T-helper 1 cell treated with Interleukin-12 subunit alpha and Interleukin-12 subunit beta and Interleukin-4 antibody, amounts not matched to agents 30 ng/mL and 1 ng/mL, for 36 hours (primary cell): Measurements from ENCODE around the gene CIT. TPM values are rescaled to one million over a fixed set of nuclear protein-coding genes. Genes with fewer than 3 reads are reported as not detected.

Experiments
- intact Hi-C: fragments of 100-400 bp; cut with micrococcal nuclease; formaldehyde crosslinking; loops from one replicate; pipeline ENCODE4 v1.15.1; 2024
- total RNA-seq: library from RNA; stranded (reverse); gene quantifications from 2 replicates; pipeline ENCODE4 v1.2.3, GENCODE V29; 2022

Gene CIT
- total RNA-seq, 1 donor from 2014 or later, result 54.2 TPM

DNA sequence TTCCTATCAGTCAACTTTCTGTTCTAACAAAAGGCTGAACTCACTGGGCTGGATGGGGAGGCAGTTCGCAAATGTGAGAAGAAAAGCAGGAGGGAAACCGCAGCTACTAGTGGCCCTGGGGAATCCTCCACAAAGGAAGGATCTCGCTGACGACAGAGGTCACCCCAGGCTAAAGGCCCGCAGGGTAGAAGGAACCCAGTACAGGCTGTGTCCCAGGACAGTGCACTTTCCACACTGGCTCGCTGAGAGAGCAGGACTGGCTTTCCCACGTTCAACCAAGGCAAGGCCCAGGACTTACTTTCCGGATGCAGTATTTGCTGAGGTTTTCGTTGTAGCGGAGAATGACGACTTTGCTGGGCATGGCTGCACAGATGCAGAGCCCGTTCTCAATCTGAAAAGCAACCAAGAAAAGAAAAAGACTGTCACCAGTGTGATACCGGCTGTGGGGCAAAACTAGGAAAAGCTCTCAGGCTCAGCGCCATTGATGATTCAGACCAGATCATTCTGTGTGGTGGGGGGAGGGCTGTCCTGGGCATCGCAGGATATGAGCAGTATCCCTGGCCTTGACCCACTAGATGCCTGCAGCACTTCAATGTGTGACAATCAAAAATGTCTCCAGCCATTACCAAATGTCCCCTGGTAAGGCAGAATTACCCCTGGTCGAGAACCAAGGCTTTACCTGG, 172.9 kb downstream of the CIT start:
- intact Hi-C loops, result no loop called here

DNA sequence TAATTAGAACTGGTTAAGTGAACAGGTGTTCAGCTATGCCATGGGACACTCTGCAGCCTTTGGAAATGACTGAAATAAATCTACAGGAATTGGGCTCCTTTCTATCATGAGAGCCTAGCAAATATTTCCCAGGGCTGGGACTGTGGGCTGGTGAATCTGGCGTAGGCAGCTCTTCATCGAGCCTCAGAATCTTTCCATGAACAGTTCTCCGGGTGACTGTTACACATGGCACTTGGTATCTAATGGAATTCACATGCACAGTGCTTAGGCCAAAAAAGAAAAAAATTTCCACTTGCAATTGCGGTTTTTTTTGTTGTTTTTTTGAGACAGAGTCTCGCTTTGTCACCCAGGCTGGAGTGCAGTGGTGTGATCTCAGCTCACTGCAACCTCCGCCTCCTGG, 177.0 kb downstream of the CIT start:
- intact Hi-C loops, result no loop called here

DNA sequence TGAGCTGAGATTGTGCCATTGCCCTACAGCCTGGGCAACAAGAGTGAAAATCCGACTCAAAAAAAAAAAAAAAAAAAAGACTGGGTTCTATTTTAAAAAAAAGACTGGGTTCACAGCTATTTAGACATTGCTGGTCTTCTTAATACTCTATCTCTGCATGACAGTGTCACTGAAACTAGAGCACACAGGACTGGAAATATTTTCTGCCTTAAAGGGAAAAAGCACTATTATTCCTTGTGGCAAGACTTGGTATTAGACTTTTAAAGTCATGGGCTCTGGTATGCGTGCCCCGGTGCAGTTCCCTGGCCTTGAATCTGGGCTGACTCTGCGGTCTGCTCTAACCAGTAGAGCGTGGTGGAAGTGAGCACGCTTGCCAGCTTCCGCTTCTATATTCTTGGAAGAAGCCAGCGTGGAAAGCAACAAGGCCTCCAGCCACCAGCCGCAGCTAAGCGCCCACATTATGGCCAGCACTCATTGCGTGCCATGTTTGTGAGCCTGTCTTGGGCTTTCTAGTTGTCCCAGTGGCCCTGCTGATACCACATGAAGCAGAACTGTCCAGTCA, 177.8 kb downstream of the CIT start:
- intact Hi-C loops, result no loop called here

DNA sequence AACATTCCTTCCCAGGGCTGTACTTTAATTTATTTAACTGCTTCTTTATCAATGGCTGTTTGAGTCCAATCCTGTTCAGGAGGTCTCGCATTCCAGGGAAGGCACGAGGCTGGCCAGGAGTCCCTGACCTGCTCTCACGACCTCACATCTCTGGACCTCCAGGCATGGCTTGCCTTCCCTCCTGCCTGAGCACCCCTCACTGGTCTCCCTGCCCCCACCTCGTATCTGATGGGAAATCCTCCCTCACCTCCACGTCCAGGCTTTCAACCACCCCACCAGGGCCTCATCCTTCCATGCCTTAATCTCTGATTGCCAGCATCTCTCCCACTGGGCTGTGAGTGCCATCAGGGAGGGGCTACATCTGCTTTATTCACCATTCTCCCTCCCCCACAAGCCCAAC, 180.2 kb downstream of the CIT start:
- intact Hi-C loops, result no loop called here

DNA sequence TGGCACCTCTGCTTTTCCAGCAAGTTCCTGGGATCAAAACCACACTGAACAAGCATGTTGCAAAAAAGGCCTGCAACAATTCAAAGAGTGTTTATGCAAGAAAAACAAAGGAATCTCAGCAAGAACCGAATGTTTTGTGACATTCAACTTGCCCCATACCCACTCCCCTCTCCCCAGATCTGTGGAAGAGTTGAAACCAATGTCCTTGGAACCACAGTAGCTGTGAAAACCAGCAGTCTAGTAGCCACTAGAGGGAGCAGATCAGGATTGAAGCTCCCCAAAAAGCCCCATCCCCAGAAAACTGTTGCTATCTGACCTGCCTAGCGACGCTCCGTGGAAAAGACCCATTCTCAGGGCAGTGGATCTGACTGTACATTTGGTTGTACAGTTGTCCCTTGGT, 182.1 kb downstream of the CIT start:
- intact Hi-C loops, result loop anchor here (1.0 kb wide), 1 partner anchor 207 kb away; no protein-coding TSS in a partner anchor

DNA sequence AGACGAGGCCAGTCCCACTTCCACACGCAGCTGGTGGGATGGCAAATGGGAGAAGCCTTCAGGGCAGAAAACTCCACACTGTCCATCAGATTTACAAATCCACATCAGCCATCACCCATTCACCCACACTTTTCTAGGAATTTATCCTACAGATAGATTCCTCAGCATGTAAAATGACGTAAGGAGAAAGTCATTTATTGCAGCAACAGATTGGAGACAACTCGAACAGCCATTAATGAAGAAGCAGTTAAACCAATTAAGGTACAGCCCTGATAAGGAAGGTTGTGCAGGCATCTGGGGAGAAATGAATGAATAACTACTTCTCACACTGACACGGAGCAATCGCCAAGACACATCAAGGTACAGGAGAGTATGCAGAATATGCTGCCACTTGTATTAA, 183.0 kb downstream of the CIT start:
- intact Hi-C loops, result no loop called here

DNA sequence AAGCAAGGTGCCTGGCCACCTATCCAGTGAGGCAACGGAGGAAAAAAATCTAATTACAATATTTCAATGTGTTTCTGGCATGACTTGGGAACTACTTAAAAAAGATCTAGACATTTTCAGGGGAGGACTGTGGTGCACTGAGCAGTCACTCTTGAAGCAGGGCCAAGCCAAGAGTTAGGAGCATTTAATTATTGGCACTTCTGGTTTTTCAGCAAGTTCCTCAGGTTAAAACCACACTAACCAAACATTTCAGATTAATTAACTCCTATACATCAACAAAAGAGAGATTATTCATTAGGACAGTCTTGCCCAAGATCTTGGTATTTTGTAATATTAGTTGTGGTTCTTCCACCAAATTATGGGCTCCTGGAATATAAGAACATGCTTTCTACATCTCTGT, 183.6 kb downstream of the CIT start:
- intact Hi-C loops, result no loop called here

DNA sequence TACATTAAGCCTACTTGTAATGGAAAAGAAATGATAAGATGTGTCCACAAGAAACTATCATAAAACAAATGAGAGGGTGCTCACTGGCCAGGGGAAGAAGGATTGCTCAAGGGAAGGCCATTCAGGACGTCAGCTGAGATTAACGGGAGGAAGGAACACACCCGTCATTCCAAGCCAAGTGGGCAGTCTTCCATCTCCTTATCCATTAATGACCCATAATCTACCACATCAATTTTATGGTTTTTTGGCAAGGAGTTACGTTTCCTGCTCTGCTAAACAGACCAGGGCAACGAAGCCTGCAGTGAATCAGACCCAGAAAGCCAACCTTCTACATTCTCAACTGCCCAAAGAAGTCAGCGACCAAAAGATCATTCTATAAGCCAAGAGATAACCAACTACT, 184.1 kb downstream of the CIT start:
- intact Hi-C loops, result no loop called here

DNA sequence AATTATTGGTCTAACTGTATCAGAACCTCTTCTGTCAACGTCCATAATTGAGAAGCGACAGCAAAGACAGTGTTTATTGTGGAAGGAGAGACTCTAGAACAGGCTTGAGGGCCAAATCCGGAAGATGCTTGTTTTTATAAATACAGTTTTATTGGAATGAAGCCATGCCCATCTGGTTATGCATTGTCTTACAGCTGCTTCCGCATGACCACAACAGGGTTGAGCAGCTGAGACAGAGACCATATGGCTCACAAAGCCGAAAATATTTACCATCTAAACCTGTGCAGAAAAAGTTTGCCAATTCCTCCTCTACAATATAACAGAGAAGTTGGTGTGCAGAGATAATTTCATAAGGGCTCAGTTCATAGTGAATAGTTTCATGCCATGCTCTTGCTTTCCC, 184.7 kb downstream of the CIT start:
- intact Hi-C loops, result no loop called here

DNA sequence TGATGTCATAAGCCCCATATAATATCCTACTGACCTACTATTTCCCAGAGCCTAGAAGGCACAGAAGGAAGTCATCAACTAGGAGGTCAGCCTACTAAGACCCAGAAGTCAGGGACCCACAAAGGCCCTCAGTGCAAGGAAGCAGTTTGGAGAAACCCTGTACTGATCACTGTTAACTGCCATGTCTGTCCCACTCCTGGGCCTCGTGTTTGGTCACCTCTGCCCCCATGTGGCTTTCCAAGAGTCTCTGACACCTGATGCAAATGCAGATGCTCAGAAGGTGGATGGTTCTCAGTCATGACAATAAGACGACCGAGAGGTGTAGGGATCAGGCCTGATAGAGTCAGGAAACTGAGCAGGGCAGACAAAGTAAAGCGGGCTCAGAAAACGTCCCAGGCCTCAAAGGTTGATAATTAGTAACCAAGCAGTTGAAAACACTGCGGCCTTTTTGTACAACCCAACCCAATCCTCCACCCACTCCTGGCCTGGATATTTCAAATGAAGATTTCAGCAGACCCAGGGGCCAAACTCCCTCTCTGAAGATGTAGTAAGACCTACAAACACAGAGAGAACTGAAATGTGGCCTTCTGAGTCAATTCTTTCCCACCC, 185.8 kb downstream of the CIT start:
- intact Hi-C loops, result no loop called here

DNA sequence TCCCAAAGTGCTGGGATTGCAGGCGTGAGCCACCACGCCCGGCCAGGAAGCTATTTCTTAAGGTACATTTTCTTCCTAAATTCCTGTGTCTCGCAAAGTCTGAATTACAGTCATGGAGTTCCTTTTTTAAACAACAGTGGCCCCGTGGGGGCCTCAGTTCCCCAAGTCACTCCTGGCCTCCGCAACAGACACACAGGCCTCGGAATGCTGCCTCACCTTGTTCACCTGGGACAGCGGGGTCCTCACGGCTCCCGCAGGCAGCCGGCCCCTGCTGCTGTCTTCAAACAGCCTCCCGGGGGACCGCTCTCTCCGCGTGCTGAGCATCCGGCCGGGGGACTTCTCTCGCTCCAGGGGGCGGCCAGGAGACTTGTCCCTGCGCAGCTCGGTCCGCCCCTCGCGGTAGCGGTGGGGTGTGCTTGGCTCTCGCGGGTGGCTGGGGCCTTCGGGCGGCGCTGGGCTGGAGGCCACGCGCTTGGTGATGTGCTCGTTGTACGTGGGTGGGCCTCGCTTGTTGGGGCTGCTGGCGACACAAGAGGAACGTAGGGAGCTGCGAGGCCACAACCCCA, 187.1 kb downstream of the CIT start:
- intact Hi-C loops, result no loop called here

DNA sequence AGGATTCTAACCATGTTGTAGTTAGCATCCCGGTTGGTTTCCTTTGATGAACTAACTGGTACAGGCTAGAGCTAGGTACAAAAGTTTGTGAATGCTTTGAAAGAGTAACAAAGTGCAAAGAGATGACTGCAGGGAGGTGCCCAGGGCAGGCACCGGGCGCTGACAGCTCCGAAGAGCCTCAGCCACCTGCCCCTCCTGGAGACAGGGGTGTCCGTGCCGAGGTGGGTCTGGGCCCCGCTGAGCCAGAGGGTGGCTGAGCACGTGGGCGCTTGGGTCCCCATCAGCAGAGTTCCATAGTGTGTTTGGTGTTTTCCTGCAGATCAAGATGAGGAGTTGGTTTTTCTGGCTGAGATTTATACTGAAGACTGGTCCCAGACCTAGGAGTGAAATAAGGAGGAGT, 189.2 kb downstream of the CIT start:
- intact Hi-C loops, result no loop called here

DNA sequence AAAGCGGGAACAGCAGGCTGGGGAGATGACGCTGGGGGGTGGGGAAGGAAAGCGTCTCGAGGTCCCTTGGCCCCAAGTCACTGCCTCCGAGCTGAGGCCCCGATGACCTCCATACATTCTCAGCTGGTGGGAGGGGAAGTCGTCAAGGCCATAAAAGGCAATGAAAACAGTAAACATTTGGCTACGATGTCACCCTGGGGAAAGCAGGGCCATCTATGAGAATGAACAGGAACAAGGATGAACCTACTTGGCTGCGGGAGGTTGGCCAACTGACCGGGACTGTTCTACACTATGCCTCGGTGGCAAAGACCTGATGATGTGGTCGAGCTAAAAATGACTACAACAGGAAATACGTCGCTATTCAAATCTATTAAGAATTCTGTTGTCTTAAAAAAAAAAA, 189.7 kb downstream of the CIT start:
- intact Hi-C loops, result no loop called here

DNA sequence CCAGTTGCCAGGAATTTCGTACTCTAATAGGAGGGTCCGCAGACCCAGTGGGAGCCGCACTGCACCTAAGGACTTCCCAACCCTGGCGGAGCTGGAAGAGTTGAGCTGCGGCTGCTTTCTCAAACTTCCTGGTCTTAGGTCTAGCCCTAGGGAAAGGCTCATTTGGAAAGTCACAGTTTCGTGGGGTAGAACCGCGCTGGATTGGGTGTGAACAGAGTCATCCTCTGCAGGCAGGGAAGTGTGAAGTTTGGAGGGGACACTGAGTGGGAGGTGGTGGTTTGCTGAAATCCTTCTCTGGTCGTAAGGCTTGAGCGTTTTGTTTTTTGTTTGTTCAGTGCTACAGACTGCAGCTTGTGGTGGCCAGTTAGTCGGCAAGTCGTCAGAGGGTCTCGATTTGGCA, 190.3 kb downstream of the CIT start:
- intact Hi-C loops, result no loop called here

DNA sequence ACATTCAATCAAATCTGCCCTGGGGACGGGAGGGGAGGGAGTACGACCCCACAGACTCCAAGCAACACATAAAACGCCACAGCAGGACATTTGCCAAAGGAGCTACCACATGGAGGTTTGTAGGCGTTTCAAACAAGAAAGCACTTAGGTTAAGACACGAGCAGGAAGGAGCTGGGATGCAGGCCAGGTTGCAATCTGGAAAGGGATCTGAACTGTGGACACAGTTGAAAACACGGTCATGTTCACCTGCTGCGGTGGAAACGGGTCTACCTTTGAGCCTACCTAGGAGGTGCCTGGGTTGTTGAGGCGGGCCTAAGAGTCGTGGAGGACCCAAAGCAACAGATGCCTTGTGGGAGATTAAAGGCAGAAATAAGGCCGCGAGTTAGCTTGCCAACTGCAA, 190.8 kb downstream of the CIT start:
- intact Hi-C loops, result no loop called here

DNA sequence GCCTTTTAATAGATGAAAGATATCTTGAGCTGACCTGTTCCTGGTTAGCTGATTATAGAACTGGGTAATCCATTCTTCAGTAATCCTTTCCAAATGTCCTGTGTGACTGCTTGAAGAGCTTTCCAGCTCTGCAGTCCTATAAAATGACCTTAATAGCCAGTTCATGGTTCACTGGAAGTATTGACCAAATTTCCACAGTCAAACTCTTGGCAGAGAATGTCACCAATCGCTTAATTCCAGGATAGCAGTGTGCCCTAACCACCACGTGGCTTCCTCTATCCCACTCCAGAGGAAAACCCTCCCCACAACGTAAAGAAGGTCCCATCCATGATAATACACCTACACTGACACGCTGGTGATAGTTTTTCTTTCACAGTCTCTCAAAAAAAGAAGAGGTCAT, 191.7 kb downstream of the CIT start:
- intact Hi-C loops, result no loop called here

DNA sequence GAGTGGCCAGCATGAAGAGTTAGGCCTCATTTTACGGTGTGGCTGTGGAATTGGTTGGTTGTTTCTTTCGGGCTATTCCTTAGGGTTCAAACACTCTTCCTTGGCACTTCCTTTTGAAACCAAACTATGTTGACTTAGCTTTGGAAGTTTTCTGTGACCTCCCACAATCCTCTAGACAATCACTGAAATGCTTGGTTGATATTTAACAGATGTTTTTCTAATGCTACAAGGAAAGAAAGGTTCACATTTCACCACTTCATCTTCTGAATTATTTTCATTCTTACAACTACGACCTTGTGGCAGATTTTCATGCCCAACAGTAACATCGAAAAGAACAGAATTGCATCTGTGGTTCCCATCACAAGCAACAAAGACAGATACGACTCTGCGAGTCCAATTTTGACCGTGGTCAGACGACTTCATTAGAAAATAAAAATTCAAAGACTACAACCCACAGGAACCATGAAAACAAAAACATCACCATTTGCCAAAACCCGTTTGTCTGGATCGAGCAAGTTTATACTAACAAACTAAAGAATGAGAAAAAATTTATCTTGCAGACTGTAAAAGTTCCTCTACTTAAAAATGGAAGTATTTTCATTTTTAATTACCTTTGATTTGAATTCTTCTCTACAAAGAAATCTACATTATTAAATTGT, 192.3 kb downstream of the CIT start:
- intact Hi-C loops, result loop anchor here (5.0 kb wide), 1 partner anchor 217 kb away; no protein-coding TSS in a partner anchor

DNA sequence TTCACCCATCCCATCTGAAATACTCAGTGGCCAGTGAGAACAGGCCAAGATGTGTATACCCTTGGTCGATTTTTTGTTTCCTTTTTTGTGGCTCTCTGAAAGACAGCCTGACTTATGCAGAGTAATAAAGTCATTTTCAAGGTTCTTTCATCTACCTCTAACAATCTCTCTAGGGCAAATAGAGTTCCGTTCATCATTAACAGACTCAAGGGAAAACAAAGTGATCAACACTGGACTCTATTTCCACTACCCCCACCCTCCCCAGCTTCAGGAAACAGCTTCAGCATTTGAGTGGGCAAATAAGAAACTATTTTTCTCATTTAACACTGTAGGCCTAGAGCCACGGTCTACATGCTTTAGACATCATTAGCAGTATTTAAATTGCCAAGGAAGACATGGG, 193.3 kb downstream of the CIT start:
- intact Hi-C loops, result loop anchor here (2.0 to 5.0 kb wide), 2 partner anchors 15 to 218 kb away; partner anchors contain the start of gene PRKAB1

DNA sequence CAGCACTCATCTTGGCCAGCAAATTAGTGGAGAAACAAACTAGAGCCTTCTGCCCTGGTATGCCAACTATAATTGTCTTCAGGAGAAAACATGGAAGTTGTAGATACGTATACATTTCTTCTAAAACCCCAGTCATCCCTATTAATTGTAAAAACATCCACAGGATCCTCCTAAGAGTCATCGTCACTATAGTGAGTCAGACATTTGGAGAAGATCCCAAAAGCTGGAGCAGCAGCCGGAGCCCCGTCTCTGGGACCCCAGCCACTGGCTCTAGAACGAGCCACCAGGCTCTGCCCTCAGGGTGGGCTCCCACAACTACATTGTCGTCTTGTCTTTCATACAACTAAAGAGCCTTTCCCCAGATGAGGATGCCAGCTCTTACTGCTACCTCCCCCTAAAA, 193.7 kb downstream of the CIT start:
- intact Hi-C loops, result loop anchor here (2.0 to 5.0 kb wide), 2 partner anchors 15 to 219 kb away; partner anchors contain the start of gene PRKAB1

DNA sequence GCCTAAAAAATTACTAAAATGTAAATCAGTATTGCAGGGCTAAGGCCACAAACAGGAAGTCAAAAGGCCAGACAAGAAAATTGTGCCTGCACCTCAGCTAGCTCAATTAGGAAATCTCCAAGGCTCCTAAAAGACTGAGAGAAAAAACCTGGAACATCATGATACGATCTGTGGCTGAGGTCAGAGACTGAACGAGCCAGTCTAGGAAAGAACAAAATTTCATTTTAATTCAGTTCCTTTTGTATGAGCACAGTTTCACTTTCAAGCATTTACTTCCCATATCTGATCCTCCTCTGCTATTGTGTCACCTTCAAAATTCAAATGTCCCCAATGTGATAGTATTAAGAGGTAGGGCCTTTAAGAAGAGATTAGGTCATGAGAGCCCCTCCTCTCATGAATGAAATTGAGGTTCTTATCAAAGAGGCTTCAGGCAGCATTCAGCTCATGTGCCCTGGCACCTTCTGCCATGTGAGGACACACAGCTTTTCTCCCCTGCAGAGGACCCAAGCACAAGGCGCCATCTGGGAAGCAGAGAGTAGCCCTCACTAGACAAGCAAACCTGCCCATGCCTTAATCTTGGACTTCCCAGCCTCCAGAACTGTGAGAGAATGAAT, 194.4 kb downstream of the CIT start:
- intact Hi-C loops, result loop anchor here (1.0 to 5.0 kb wide), 3 partner anchors 9 to 220 kb away; partner anchors contain the start of gene PRKAB1
